ENCODE results near the gene LRFN5. TPM values are rescaled to one million over a fixed set of nuclear protein-coding genes. Genes with fewer than 3 reads are reported as not detected.

The LRFN5 gene
- total and polyA plus RNA-seq, 10 of the 15 experiments (the other 5 are each of a cell fraction or from before 2014, with no cell fraction given), result 0.06 to 1.2 TPM; not detected in 8

DNA sequence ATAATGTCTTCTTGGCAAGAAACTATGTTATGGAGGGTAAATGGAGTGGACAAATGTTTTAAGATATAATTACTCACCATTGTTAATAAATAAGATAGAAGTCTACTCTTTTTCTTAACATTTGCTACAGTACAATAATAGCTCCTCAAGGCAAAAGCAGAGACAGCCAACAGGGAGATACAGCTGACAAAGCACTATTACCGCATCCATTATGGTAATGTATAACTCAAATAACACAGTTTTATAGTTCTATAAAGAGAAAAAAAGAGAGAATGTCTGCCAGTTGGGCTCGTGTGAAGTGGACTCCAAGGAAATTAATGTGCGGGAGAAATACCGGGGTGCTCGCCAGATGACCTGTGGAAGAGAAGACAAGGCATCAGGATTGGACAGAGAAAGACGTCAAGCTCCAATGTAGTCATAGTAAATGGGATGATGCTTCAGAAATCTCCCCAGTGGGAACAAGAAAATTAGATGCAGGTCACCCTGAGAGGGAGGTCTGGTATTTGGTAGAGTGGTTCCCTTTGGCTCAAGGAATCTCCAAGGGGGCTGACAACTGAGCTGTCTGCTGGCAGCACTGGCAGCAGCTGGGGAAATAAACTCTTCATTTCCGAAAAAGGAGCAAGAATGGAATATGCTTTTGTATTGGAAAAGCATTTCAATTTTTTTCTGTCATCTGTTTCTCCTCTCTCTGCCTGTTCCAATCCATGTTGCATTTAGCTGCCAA lies 343.9 kb downstream of the LRFN5 start:
- intact Hi-C loops (cut with micrococcal nuclease; ENCODE audit: unreplicated experiment), result no loop called here
- Histone ChIP-seq H3K9ac (ENCODE audit: control insufficient read depth, insufficient read depth, low read length) (no peak overlapping the region), H3K27me3 (replicated peaks in 1 of 2; ENCODE audit: control insufficient read depth in 2 of 2, insufficient read depth in 2 of 2, low read length in 1 of 2) (no peaks in the 10 kb centered on the region), H2AFZ (ENCODE audit: control insufficient read depth, low read depth, low read length) (no peak overlapping the region), H4K20me1 (ENCODE audit: control insufficient read depth, insufficient read depth) (no peaks in the 10 kb centered on the region), H3K79me2 (ENCODE audit: control insufficient read depth, insufficient read depth, low read length) (no peaks in the 10 kb centered on the region), H3K9me3 (replicated peaks; ENCODE audit: control insufficient read depth, insufficient read depth, low read length) (no peaks in the 10 kb centered on the region), H3K4me2 (ENCODE audit: control insufficient read depth, insufficient read depth) (no peak overlapping the region), H3K4me3 (no peak overlapping the region), H3K27ac (ENCODE audit: control insufficient read depth, insufficient read depth) (no peak overlapping the region), H3K4me1 (ENCODE audit: control insufficient read depth, insufficient read depth, low read length) (no peaks in the 10 kb centered on the region), H3K36me3 (ENCODE audit: control insufficient read depth in 2 of 2, insufficient read depth in 2 of 2, low read length in 1 of 2) (no peaks in the 10 kb centered on the region)
- in situ Hi-C loops (cut with MboI), result no loop called here
- DNase-seq (ENCODE audit: low read depth, low spot score) (no peak), ATAC-seq (no peak), FAIRE-seq (no peak)
- CTCF ChIA-PET, result interaction anchor here (0.8 kb wide), 1 partner anchor 25 kb away, joined by 3 read pairs; no protein-coding TSS in a partner anchor
- WGBS (ENCODE audit: insufficient coverage, insufficient replicate concordance, low lambda C conversion rate, missing lambda C conversion rate), result 46% methylated on average over 7 of the region's 7 CpGs
- RAD21 ChIA-PET (ENCODE audit: unreplicated experiment), result no interaction called here
- POLR2A ChIA-PET, result no interaction called here
- SMC1A ChIA-PET (ENCODE audit: uncharacterized antibody, unreplicated experiment), result interaction anchor here (0.7 to 1.2 kb wide), 2 partner anchors 29 to 63 kb away, joined by 3 read pairs; no protein-coding TSS in a partner anchor
- TF ChIP-seq NR2F1 (conservative IDR thresholded peaks at IDR 0.05) (no peak), SPI1 (IDR thresholded peaks at IDR 0.05; ENCODE audit: borderline replicate concordance, insufficient read depth, low read depth, low read length) (no peak), NFIC (IDR thresholded peaks at IDR 0.05; ENCODE audit: low read depth, low read length) (no peak), POLR2A (IDR thresholded peaks at IDR 0.05; ENCODE audit: low read depth, low read length) (no peak), CREM (IDR thresholded peaks at IDR 0.05; ENCODE audit: low read depth) (no peak), BACH1 (IDR thresholded peaks at IDR 0.05; ENCODE audit: borderline replicate concordance) (no peak), YBX1 (IDR thresholded peaks at IDR 0.05) (no peak), TCF7 (IDR thresholded peaks at IDR 0.05; ENCODE audit: borderline replicate concordance) (no peak), CBFB (IDR thresholded peaks at IDR 0.05; ENCODE audit: low read depth) (no peak)
- TF ChIP-seq, protein P1, sequence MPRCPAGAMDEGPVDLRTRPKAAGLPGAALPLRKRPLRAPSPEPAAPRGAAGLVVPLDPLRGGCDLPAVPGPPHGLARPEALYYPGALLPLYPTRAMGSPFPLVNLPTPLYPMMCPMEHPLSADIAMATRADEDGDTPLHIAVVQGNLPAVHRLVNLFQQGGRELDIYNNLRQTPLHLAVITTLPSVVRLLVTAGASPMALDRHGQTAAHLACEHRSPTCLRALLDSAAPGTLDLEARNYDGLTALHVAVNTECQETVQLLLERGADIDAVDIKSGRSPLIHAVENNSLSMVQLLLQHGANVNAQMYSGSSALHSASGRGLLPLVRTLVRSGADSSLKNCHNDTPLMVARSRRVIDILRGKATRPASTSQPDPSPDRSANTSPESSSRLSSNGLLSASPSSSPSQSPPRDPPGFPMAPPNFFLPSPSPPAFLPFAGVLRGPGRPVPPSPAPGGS (IDR thresholded peaks at IDR 0.05; ENCODE audit: borderline replicate concordance, insufficient read depth, low read depth, low read length, poor library complexity, severe bottlenecking), result no peak
- BruUV-seq (replicated peaks), result no TSS peak

Small RNA genes within 50 kb of the gene (small RNA-seq; reads per million reads assigned to genes)
- not detected for gene RF00322

Measured in GM12878 (cell line).